ENCODE data around the gene RPL39L. TPM values are rescaled to one million over a fixed set of nuclear protein-coding genes. Genes with fewer than 3 reads are reported as not detected.

The RPL39L gene
- total and polyA plus RNA-seq, 2 of the 4 experiments (the other 2 are of a cell fraction), result 18.1 to 34.6 TPM

DNA sequence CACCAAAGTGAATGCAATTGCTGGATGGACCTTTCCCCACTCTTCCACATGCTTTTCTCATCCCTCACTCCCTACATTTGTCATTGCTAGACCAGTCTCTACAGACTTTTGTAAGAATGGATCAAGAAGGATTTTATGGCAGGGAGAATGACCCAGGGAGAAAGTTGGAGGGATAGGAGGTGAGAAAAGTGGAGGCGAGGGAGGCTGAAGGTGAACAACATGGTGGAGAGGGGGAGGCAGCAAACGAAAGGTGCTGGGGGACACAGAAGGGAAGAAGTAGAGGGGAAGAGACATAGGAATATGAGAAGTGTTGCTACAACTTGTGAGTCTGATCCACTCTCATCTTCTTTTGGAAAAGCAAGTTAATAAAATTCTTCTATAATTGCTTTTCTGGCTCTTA, 33.6 kb upstream of the RPL39L start:
- peaks cover 2% of the 10 kb centered on the region; the same call in 1 of the 2 replicates for H3K4me1 ChIP-seq (ENCODE audit: control insufficient read depth, insufficient read depth, low read length)
- no peaks in the 10 kb centered on the region for H4K20me1 ChIP-seq (ENCODE audit: insufficient read depth, low read length)
- TF ChIP-seq USF2 (IDR thresholded peaks at IDR 0.05; ENCODE audit: low read depth, low read length) (no peak), FOS (IDR thresholded peaks at IDR 0.05; ENCODE audit: low read depth, low read length) (no peak), NFE2L2 (IDR thresholded peaks at IDR 0.05; ENCODE audit: low read depth, low read length) (no peak), BHLHE40 (IDR thresholded peaks at IDR 0.05; ENCODE audit: low read depth, low read length) (no peak), RFX5 (IDR thresholded peaks at IDR 0.05; ENCODE audit: low read depth, low read length) (no peak), MAFK (IDR thresholded peaks at IDR 0.05; ENCODE audit: low read depth, low read length) (no peak), SMC3 (IDR thresholded peaks at IDR 0.05; ENCODE audit: low read depth, low read length) (no peak)
- TF ChIP-seq, protein P1, sequence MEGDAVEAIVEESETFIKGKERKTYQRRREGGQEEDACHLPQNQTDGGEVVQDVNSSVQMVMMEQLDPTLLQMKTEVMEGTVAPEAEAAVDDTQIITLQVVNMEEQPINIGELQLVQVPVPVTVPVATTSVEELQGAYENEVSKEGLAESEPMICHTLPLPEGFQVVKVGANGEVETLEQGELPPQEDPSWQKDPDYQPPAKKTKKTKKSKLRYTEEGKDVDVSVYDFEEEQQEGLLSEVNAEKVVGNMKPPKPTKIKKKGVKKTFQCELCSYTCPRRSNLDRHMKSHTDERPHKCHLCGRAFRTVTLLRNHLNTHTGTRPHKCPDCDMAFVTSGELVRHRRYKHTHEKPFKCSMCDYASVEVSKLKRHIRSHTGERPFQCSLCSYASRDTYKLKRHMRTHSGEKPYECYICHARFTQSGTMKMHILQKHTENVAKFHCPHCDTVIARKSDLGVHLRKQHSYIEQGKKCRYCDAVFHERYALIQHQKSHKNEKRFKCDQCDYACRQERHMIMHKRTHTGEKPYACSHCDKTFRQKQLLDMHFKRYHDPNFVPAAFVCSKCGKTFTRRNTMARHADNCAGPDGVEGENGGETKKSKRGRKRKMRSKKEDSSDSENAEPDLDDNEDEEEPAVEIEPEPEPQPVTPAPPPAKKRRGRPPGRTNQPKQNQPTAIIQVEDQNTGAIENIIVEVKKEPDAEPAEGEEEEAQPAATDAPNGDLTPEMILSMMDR (conservative IDR thresholded peaks at IDR 0.05; ENCODE audit: low read depth, low read length), result no peak
- TF ChIP-seq, protein P2, sequence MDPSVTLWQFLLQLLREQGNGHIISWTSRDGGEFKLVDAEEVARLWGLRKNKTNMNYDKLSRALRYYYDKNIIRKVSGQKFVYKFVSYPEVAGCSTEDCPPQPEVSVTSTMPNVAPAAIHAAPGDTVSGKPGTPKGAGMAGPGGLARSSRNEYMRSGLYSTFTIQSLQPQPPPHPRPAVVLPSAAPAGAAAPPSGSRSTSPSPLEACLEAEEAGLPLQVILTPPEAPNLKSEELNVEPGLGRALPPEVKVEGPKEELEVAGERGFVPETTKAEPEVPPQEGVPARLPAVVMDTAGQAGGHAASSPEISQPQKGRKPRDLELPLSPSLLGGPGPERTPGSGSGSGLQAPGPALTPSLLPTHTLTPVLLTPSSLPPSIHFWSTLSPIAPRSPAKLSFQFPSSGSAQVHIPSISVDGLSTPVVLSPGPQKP (IDR thresholded peaks at IDR 0.05; ENCODE audit: borderline replicate concordance, low read depth, low read length), result no peak
- H3K9ac ChIP-seq (ENCODE audit: low read depth, low read length), result no peak overlapping the region
- H2AFZ ChIP-seq (replicated peaks; ENCODE audit: low read length, poor library complexity), result no peak overlapping the region
- H3K4ac ChIP-seq (ENCODE audit: low read depth, low read length), result no peak overlapping the region
- no peak overlapping the region for H3K4me2 ChIP-seq (ENCODE audit: low read depth, low read length)
- H2AK5ac ChIP-seq (ENCODE audit: low read depth, low read length), result no peak overlapping the region; the same call in 1 of the 2 replicates
- no peak overlapping the region for H3K56ac ChIP-seq (ENCODE audit: extremely low read depth, insufficient read depth, low read length)
- ChIA-PET CTCF (no interaction called here), POLR2A (ENCODE audit: unreplicated experiment) (interaction anchor here (0.6 kb wide), 1 partner anchor 40 kb away, joined by 5 read pairs; no protein-coding TSS in a partner anchor)
- H3K4me3 ChIP-seq (ENCODE audit: insufficient read depth, low read depth, low read length), result no peak overlapping the region
- intact Hi-C loops (cut with micrococcal nuclease) (no loop called here), in situ Hi-C loops (cut with MboI; ENCODE audit: low sequenced_read_pairs) (no loop called here), dilution Hi-C loops (cut with HindIII; ENCODE audit: low sequenced_read_pairs, unreplicated experiment) (no loop called here)
- H3K27ac ChIP-seq (ENCODE audit: insufficient read depth, low read length), result no peak overlapping the region
- H3K36me3 ChIP-seq (ENCODE audit: control insufficient read depth, insufficient read depth, low read length), result no peaks in the 10 kb centered on the region
- H4K5ac ChIP-seq (ENCODE audit: low read depth, low read length), result no peak overlapping the region
- no TSS peak for BruUV-seq (replicated peaks)
- H2BK5ac ChIP-seq (ENCODE audit: low read depth, low read length, poor library complexity, severe bottlenecking), result no peak overlapping the region
- no peak overlapping the region for H4K8ac ChIP-seq (ENCODE audit: low read depth in 2 of 2, low read length in 2 of 2)
- no peaks in the 10 kb centered on the region for H3K9me3 ChIP-seq (ENCODE audit: control insufficient read depth, insufficient read depth, low read length)
- no peak overlapping the region for H2AK9ac ChIP-seq (replicated peaks; ENCODE audit: low read depth, low read length, poor library complexity)
- H3K79me1 ChIP-seq (ENCODE audit: low read depth in 1 of 2, low read length in 2 of 2), result no peaks in the 10 kb centered on the region
- no peak overlapping the region for H3K23ac ChIP-seq (ENCODE audit: low read depth, low read length)
- H3K14ac ChIP-seq (replicated peaks; ENCODE audit: low read depth, low read length), result no peak overlapping the region
- DNase-seq, result no peak
- H4K91ac ChIP-seq (ENCODE audit: insufficient read depth, low read depth, low read length), result no peak overlapping the region
- H3K27me3 ChIP-seq (ENCODE audit: control insufficient read depth, insufficient read depth, low read length), result no peaks in the 10 kb centered on the region
- H3K9me1 ChIP-seq (ENCODE audit: insufficient read depth, low read length), result no peaks in the 10 kb centered on the region; the same call in 1 of the 2 replicates
- no peak for ATAC-seq (ENCODE audit: low read depth)
- H2BK20ac ChIP-seq (ENCODE audit: low read depth, low read length), result no peak overlapping the region
- 100% methylated on average over 1 of the region's 2 CpGs; no CpG with 5 or more reads in 1 of the 2 experiments for WGBS, 2 experiments (ENCODE audit: extremely low coverage in 2 of 2, insufficient read length in 1 of 2)
- peak overlapping the region; percentile 40; the same call in 1 of the 2 replicates for H2BK120ac ChIP-seq (ENCODE audit: low read depth, low read length)
- 0 out of 3 replicates have a peak overlapping the region, but pooled peaks have one; percentile 23 for H2BK15ac ChIP-seq (ENCODE audit: low read depth, low read length)
- no peak overlapping the region; the same call in 1 of the 2 replicates for H3K18ac ChIP-seq (ENCODE audit: low read depth, low read length)

All from IMR-90 (cell line).